ENCODE data around the gene KDM4E.

GRCh38 chr11:95005642-95006041, 19.4 kb upstream of the KDM4E start:
- TF ChIP-seq REST (IDR thresholded peaks at IDR 0.05; ENCODE audit: insufficient read depth in 1 of 2, low read depth in 2 of 2, low read length in 2 of 2) (no peak), SIN3A (IDR thresholded peaks at IDR 0.05; ENCODE audit: borderline replicate concordance, insufficient read depth, low read length) (no peak)
